MM.1S (cell line): ENCODE data around the gene IPO11.

Experiments
- EZH2 ChIP-seq: fragments of 300-600 bp; sonication (generic); optimal IDR thresholded peaks from 2 replicates; pipeline ENCODE3; 2017; ENCODE audit warnings: low read depth, mild to moderate bottlenecking, antibody characterized with exemption, low read length, mixed read lengths
- EZH2phosphoT487 ChIP-seq: fragments of 300-600 bp; sonication (generic); IDR thresholded peaks from 2 replicates; pipeline ENCODE4 v1.6.1; 2018; ENCODE audit warnings: antibody characterized with exemption, low read length
- TF ChIP-seq, protein P1 (sequence below): fragments of 300-600 bp; sonication (generic); IDR thresholded peaks from 2 replicates; pipeline ENCODE4 v1.5.1; 2016; ENCODE audit warnings: antibody characterized with exemption, low read length, mixed read lengths

DNA sequence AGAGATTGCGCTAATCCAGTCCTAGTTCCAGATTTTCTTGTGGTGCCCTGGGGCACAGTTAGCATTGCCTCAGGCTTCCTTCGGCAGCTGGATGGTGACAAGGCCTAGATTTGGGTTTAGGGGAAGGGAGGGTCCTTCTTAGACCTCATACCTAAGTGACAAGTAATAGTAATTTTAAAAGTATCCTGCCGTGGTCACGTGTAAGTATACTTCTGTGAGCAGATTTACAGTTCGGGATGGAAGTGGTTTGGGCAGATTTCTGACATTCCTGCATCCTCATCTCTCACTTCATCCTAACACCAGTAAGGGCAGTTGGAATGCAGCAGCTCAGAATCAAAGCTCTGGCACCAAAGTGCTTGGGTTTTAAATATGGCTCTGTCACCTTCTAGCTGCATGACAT is 237.6 kb downstream of the IPO11 start:
- TF ChIP-seq, protein P1, sequence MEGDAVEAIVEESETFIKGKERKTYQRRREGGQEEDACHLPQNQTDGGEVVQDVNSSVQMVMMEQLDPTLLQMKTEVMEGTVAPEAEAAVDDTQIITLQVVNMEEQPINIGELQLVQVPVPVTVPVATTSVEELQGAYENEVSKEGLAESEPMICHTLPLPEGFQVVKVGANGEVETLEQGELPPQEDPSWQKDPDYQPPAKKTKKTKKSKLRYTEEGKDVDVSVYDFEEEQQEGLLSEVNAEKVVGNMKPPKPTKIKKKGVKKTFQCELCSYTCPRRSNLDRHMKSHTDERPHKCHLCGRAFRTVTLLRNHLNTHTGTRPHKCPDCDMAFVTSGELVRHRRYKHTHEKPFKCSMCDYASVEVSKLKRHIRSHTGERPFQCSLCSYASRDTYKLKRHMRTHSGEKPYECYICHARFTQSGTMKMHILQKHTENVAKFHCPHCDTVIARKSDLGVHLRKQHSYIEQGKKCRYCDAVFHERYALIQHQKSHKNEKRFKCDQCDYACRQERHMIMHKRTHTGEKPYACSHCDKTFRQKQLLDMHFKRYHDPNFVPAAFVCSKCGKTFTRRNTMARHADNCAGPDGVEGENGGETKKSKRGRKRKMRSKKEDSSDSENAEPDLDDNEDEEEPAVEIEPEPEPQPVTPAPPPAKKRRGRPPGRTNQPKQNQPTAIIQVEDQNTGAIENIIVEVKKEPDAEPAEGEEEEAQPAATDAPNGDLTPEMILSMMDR: no peak
- TF ChIP-seq EZH2phosphoT487 (no peak), EZH2 (no peak)
